Astrocyte of the cerebellum (primary cell): ENCODE results near the gene FGFR2.

Experiments
- DNase-seq: peaks from one replicate; pipeline ENCODE4 v3.0.0-alpha.2; 2011; ENCODE audit warnings: low read depth
- H3K4me3 ChIP-seq: 2 replicates; pipeline ENCODE4 v1.5.1; 2011; ENCODE audit warnings: mild to moderate bottlenecking, low read depth, low read length, moderate library complexity
- CTCF ChIP-seq: IDR thresholded peaks from 2 replicates; pipeline ENCODE4 v1.5.1; 2012; ENCODE audit warnings: low read length, low read depth, moderate library complexity, mild to moderate bottlenecking; ENCODE audit errors: missing control alignments
- in situ Hi-C: cut with HindIII; loops from 2 replicates; pipeline ENCODE4 v1.10.0; 2017; ENCODE audit warnings: low sequenced_read_pairs

Gene FGFR2

GRCh38 chr10:121514141-121514865, 83.9 kb downstream of the FGFR2 start:
- no peak for TF ChIP-seq CTCF
- in situ Hi-C loops = no loop called here
- DNase-seq = no peak
- no peak overlapping the region for H3K4me3 ChIP-seq

- no peak overlapping the region for H3K4me3 ChIP-seq
- no peak for TF ChIP-seq CTCF
- in situ Hi-C loops = no loop called here
- no peak for DNase-seq
These were observed 86.3 kb downstream of the FGFR2 start for GRCh38 chr10:121511943-121512342.

GRCh38 chr10:121511460-121511859, 86.8 kb downstream of the FGFR2 start:
- TF ChIP-seq CTCF = no peak
- DNase-seq = no peak
- no peak overlapping the region for H3K4me3 ChIP-seq
- in situ Hi-C loops = no loop called here

- no peak overlapping the region for H3K4me3 ChIP-seq
- in situ Hi-C loops = no loop called here
- no peak for DNase-seq
- TF ChIP-seq CTCF = no peak
These were observed 88.0 kb downstream of the FGFR2 start for GRCh38 chr10:121510201-121510771.

GRCh38 chr10:121509796-121510195, 88.4 kb downstream of the FGFR2 start:
- in situ Hi-C loops = no loop called here
- no peak for DNase-seq
- TF ChIP-seq CTCF = no peak

GRCh38 chr10:121509112-121509511, 89.1 kb downstream of the FGFR2 start:
- no peak overlapping the region for H3K4me3 ChIP-seq
- DNase-seq = no peak
- in situ Hi-C loops = no loop called here
- TF ChIP-seq CTCF = no peak

More at GRCh38 chr10:121509796-121510195, 88.4 kb downstream of the FGFR2 start:
- no peak overlapping the region for H3K4me3 ChIP-seq
